Measurements from ENCODE around the gene GJA1. TPM values are rescaled to one million over a fixed set of nuclear protein-coding genes. Genes with fewer than 3 reads are reported as not detected.

GJA1 gene
- total RNA-seq, 1 experiment from 2014 or later, result 528 TPM

DNA sequence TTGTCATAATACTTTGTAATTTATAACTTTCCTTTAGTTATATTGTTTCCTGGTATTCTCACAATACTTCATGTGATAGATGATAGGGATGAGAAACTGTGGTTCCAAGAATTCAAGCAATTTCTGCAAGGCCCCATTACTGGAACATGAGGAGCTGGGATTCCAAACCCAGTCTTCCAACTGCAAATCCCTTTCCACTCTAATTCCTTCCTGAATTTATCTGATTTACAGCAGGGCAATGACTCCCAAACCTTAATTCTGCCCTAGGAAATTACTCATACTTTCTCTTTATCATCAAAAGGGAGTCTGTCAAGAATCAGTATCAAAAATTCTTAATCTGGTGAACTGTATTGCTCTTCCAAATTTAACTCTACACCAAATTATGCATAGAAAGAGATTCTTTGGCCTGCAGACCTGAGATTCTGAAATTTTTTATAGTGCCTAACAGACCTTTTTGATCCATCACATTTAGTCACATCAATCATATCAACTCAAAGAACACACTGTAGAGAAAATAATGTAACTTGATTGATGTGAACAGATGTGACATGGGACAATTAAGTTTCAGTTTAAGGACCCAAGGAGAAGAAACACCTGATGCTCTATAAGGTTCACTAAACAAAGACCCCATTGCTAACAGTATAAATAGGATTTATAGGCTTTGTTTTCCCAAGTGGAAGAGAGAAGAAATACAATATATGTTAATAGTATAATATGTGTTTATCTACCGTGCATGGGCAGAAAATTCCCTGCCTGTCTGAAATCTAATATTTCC is 41.5 kb upstream of the GJA1 start:
- Histone ChIP-seq H3K4ac (ENCODE audit: low read depth, low read length) (no peak overlapping the region), H3K79me1 (ENCODE audit: insufficient read depth, low read depth, low read length, poor library complexity, severe bottlenecking) (no peaks in the 10 kb centered on the region), H4K20me1 (ENCODE audit: control insufficient read depth, insufficient read depth, insufficient read length) (no peaks in the 10 kb centered on the region), H3K9ac (ENCODE audit: extremely low read depth, insufficient read length, low read length) (no peak overlapping the region), H3K14ac (ENCODE audit: insufficient read depth, low read length) (no peak overlapping the region), H2BK120ac (ENCODE audit: low read depth, low read length, poor library complexity, severe bottlenecking) (no peak overlapping the region), H2BK20ac (ENCODE audit: low read depth, low read length, poor library complexity, severe bottlenecking) (no peak overlapping the region), H2BK15ac (ENCODE audit: low read depth, low read length) (no peak overlapping the region), H3K18ac (ENCODE audit: insufficient read length, low read depth, low read length) (no peak overlapping the region), H3K23me2 (ENCODE audit: insufficient read length, low read depth, low read length, poor library complexity, severe bottlenecking) (no peaks in the 10 kb centered on the region), H3K4me1 (ENCODE audit: insufficient read depth, low read length) (no peaks in the 10 kb centered on the region), H3T11ph (ENCODE audit: low read length) (no peak overlapping the region), H3K27ac (ENCODE audit: insufficient read length, low read depth, low read length) (no peak overlapping the region), H4K5ac (ENCODE audit: insufficient read length, low read depth, low read length) (no peak overlapping the region), H3K79me2 (ENCODE audit: insufficient read depth, low read length) (no peaks in the 10 kb centered on the region), H3K23ac (ENCODE audit: insufficient read length, low read depth, low read length) (no peak overlapping the region), H2BK12ac (ENCODE audit: insufficient read length, low read depth, low read length) (no peak overlapping the region), H3K27me3 (ENCODE audit: insufficient read depth, low read length) (no peaks in the 10 kb centered on the region), H3K56ac (ENCODE audit: insufficient read length, low read depth, low read length) (no peak overlapping the region), H2AFZ (ENCODE audit: low read length) (no peak overlapping the region), H4K8ac (replicated peaks; ENCODE audit: insufficient read length, low read depth, low read length) (no peak overlapping the region), H2AK5ac (ENCODE audit: insufficient read length, low read length) (no peak overlapping the region), H3K9me3 (ENCODE audit: control insufficient read depth, low read depth, low read length) (no peaks in the 10 kb centered on the region), H3K4me2 (ENCODE audit: insufficient read depth, insufficient read length, low read length) (no peak overlapping the region), H2BK5ac (ENCODE audit: insufficient read length, low read length) (no peak overlapping the region), H4K91ac (ENCODE audit: insufficient read length, low read depth, low read length) (no peak overlapping the region)
- no CpG with 5 or more reads among the region's 1 CpG for WGBS (ENCODE audit: extremely low coverage, insufficient read length, low lambda C conversion rate)
- Mint-ChIP-seq H3K9me3 (no peaks in the 10 kb centered on the region), H3K4me3 (no peak overlapping the region), H3K4me1 (no peaks in the 10 kb centered on the region), H3K36me3 (ENCODE audit: insufficient read depth in 1 of 3, low read depth in 3 of 3) (no peaks in the 10 kb centered on the region), H3K27ac (no peak overlapping the region), H3K27me3 (ENCODE audit: low read depth) (no peaks in the 10 kb centered on the region)
- DNase-seq, result no peak
- TF ChIP-seq, protein P1, sequence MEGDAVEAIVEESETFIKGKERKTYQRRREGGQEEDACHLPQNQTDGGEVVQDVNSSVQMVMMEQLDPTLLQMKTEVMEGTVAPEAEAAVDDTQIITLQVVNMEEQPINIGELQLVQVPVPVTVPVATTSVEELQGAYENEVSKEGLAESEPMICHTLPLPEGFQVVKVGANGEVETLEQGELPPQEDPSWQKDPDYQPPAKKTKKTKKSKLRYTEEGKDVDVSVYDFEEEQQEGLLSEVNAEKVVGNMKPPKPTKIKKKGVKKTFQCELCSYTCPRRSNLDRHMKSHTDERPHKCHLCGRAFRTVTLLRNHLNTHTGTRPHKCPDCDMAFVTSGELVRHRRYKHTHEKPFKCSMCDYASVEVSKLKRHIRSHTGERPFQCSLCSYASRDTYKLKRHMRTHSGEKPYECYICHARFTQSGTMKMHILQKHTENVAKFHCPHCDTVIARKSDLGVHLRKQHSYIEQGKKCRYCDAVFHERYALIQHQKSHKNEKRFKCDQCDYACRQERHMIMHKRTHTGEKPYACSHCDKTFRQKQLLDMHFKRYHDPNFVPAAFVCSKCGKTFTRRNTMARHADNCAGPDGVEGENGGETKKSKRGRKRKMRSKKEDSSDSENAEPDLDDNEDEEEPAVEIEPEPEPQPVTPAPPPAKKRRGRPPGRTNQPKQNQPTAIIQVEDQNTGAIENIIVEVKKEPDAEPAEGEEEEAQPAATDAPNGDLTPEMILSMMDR (conservative IDR thresholded peaks at IDR 0.05), result no peak

All from H9 (cell line).